Measurements from ENCODE around the gene PPP2R2D.

GRCh38 chr10:131902691-131903090 lies 1.9 kb downstream of the PPP2R2D start:
- TF ChIP-seq, protein P1, sequence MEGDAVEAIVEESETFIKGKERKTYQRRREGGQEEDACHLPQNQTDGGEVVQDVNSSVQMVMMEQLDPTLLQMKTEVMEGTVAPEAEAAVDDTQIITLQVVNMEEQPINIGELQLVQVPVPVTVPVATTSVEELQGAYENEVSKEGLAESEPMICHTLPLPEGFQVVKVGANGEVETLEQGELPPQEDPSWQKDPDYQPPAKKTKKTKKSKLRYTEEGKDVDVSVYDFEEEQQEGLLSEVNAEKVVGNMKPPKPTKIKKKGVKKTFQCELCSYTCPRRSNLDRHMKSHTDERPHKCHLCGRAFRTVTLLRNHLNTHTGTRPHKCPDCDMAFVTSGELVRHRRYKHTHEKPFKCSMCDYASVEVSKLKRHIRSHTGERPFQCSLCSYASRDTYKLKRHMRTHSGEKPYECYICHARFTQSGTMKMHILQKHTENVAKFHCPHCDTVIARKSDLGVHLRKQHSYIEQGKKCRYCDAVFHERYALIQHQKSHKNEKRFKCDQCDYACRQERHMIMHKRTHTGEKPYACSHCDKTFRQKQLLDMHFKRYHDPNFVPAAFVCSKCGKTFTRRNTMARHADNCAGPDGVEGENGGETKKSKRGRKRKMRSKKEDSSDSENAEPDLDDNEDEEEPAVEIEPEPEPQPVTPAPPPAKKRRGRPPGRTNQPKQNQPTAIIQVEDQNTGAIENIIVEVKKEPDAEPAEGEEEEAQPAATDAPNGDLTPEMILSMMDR (conservative IDR thresholded peaks at IDR 0.05), result no peak
- no peak for TF ChIP-seq EZH2 (IDR thresholded peaks at IDR 0.05; ENCODE audit: low read depth)

Data from PC-9 (cell line).